Vagina (tissue), 2 donors: ENCODE measurements around the gene RHOBTB3.

ENCODE experiments used
- CTCF ChIP-seq, 3 experiments: fragments of 450-650 bp in 2 of 3; fragments of 200-600 bp in 1 of 3; sonication (generic) in 1 of 3; IDR thresholded peaks; one replicate each; pipeline ENCODE4 v1.5.1; 2017 to 2019; ENCODE audit warnings: antibody characterized with exemption in 3 of 3, mild to moderate bottlenecking in 2 of 3, moderate library complexity in 2 of 3
- POLR2A ChIP-seq, 2 donors: fragments of 450-650 bp; IDR thresholded peaks; one replicate each; pipeline ENCODE4 v1.6.1; 2017; ENCODE audit warnings: antibody characterized with exemption in 2 of 2, mild to moderate bottlenecking in 2 of 2, moderate library complexity in 2 of 2
- POLR2AphosphoS5 ChIP-seq, 2 donors: sonication (generic); formaldehyde crosslinking; IDR thresholded peaks; one replicate each; pipeline ENCODE4 v1.9.0; 2017; ENCODE audit warnings: antibody characterized with exemption in 2 of 2, mild to moderate bottlenecking in 2 of 2, low read depth in 1 of 2; ENCODE audit not compliant: insufficient read depth in 1 of 2

GRCh38 chr5:95780597-95780996, 49.5 kb downstream of the RHOBTB3 start:
- no peak for TF ChIP-seq CTCF (IDR thresholded peaks at IDR 0.05)
- no peak for TF ChIP-seq POLR2A (IDR thresholded peaks at IDR 0.05)
- TF ChIP-seq POLR2AphosphoS5 (IDR thresholded peaks at IDR 0.05; ENCODE audit: insufficient read depth in 1 of 2, low read depth in 1 of 2), result no peak
